Cardiac fibroblast (primary cell): Measurements from ENCODE around the gene NDUFS1.
A peak's percentile ranks its signal among the peaks of the same experiment; 100 is the strongest.

ENCODE experiments used
- DNase-seq, 2 donors: peaks; one replicate each; pipeline versions ENCODE4 v3.0.0 to v3.0.0-alpha.2; 2010; ENCODE audit warnings: low read depth in 2 of 2
- H3K4me3 ChIP-seq, 2 donors: replicated peaks in 1 of 2; 1 replicate in 1 of 2; 2 replicates in 1 of 2; pipeline ENCODE4 v1.5.1; 2011; ENCODE audit warnings: low read depth in 2 of 2, low read length in 2 of 2, mild to moderate bottlenecking in 2 of 2, moderate library complexity in 1 of 2
- TF ChIP-seq, protein P1 (sequence below): IDR thresholded peaks from one replicate; pipeline ENCODE4 v1.5.1; 2011; ENCODE audit warnings: low read depth, mild to moderate bottlenecking, low read length, inconsistent platforms

Gene NDUFS1

DNA sequence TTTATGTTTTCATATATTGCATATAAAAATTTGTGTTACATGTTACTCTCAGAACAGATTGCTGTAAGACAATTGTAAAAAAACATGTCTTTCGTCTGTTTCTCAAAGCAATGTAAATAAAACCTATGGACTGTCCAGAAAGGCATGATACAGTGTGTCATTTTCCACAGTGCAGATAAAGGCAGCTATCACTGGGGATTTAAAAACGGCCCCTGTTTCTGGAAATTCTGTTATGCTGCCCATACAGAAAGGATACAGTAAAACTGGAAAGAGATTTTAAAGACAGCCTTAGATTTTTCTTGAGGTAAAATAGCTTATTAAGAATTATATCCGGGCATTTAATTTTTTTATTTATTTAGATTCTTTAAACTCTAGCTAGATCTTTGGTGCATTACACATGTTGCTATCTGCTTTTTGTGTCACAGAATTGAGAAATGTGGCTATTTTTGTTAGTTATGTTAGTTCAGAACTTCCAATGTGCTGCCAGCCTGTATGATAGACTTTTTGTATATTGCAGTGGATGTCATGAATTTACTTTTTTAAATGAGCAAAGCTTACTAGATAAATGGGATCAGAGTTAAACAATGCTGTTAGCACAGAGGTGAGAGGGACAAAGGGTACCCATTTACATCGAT lies 72.4 kb downstream of the NDUFS1 start:
- DNase-seq: peak; percentile 18 to 32
- H3K4me3 ChIP-seq: peak overlapping the region; percentile 66 to 74
- TF ChIP-seq, protein P1, sequence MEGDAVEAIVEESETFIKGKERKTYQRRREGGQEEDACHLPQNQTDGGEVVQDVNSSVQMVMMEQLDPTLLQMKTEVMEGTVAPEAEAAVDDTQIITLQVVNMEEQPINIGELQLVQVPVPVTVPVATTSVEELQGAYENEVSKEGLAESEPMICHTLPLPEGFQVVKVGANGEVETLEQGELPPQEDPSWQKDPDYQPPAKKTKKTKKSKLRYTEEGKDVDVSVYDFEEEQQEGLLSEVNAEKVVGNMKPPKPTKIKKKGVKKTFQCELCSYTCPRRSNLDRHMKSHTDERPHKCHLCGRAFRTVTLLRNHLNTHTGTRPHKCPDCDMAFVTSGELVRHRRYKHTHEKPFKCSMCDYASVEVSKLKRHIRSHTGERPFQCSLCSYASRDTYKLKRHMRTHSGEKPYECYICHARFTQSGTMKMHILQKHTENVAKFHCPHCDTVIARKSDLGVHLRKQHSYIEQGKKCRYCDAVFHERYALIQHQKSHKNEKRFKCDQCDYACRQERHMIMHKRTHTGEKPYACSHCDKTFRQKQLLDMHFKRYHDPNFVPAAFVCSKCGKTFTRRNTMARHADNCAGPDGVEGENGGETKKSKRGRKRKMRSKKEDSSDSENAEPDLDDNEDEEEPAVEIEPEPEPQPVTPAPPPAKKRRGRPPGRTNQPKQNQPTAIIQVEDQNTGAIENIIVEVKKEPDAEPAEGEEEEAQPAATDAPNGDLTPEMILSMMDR: no peak

DNA sequence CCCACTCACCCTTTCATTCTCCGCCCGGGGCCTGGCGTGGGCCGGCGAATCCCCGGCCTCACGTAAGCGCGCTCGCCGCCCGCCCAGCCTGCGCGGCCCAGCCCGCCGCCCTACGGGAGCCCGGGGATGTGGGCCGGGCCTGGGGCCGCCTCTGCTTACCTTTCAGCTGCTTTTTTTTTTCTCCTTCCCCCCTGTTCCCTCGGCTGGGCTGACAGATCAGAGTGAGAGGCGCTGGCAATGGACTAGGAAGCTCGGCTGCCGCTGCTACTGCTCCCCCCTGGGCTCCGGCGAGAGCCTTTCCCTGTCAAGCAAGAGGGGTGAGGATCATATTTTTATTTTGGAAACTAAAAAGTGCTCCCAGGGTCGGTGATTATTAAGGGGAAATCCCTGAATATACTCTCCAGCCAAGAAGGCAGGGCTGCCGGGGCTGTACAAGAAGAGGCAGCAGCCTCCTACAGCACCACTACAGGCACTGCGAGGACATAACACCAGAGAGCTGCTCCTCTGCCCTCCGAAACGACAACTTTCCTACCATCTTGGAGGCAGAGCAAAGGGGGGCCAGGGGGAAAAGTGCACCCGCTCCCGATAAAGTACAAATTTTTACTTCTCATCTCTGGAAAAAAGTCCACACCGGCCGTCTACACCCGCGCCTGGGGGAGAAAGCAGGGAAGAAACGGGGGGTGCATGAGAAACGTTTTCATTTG lies 73.3 kb downstream of the NDUFS1 start, which contains the start of gene INO80D:
Gene INO80D (minus strand): TSS at position 433 of the 704 bp plus-strand sequence. CDS start 23,158 bp downstream, outside the sequence.
- TF ChIP-seq, protein P1: peak; percentile 57
- peak; percentile 88 to 91 for DNase-seq
- peak within 1 kb of the TSS; percentile 68 to 74 for H3K4me3 ChIP-seq

DNA sequence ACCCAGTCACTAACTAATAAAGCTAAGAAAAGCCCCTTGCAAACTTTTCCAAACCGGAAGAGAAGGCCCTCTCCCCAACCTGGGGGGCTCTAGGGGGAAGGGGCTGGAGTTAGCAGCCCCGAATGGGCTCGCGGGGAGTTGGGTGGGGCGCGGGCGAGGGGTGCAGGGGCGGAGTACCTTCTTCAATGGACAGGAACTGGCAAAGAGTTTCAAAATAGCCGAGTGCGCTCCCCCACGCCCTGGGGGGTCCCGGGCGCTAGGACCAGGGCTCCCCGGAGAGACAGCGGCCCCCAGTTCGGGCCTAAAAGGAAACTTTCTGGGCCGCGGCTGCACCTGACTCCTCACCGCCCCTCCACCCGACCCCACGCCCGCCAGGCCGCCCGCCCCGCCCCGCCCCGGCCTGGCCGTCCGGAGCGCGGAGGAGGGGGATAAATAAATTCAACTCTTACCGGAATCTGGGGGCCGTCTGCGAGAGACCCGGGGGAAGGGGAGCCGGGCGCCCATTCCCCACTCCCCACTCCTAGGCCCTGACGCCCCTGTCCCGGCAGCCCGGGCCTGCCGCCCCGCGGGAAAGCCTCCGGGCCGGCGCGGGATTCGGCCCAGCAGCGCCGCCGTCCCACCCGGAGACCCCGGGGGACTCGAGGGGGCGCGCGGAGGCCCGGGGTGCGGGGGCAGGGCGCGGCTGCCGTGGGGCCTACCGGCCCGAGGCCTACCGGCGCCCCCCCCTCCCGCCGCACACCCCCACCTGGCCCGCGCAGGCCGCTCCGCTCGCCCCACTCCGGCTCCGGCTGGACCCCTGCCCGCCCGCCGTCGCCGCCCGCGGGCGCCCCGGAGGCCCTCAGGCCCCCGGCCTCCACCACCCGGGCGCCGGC lies 74.1 kb downstream of the NDUFS1 start:
- DNase-seq: peak; percentile 22 to 28
- H3K4me3 ChIP-seq: peak overlapping the region; percentile 68 to 74
- TF ChIP-seq, protein P1: no peak

DNA sequence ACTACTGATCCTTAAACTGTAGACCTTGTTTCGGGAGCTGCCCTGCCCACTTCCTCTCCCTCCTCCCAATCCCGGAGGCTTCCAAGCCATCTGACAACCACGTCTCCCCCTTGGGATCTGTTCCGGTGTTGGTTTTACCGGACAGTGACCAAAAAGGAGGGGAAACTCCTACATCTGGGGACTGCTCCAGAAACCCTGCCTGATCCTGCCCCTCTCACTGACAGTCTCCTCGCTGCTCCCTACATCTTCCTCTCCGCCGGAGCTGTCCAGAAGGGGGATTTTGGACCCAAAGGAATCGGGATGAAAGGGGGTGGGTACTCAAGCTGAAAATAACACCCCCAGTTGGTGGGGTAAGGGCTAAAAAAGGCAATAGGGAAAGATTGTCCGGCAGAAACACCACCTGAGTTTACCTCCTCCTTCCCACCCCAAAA lies 74.8 kb downstream of the NDUFS1 start:
- TF ChIP-seq, protein P1: peak; percentile 10
- peak overlapping the region; percentile 68 to 74 for H3K4me3 ChIP-seq
- peak; percentile 77 for DNase-seq

DNA sequence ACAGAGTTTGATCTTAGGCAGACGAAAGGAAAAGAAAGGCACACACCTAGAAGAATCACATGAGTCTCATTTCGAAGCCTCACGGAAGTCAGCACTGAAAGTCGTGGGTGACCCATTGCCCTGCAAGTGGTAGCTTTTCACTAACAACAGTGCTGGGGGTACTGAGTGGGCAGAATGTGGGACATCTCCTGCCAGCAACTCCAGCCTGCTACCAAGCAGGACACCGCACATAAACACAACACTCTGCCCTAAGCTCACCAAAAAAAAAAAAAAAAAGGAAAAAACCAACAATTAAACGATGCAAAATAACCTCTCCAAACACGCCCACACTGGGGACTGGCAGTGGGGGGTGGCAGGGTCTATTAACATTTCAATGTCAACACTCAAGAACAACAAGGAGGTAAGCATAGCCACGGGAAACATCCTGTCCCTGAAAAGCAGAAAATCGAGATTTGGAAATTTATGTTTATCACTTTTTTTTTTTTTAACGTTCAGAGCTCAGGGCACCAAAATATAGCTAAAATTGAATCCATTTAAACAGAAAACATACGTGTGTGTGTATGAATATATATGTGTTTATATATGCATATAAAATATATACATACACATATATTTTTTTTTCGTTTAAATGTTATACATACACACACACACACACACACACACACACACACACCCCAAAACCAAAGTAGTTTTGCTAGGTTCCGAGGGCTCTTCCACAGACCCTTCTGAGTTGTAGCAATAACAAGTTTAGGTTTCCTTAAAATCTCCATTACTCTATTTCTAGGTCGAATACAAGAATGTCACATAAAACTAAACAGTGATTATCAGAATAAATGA lies 75.4 kb downstream of the NDUFS1 start:
- peak; percentile 4 to 14 for DNase-seq
- H3K4me3 ChIP-seq: peak overlapping the region; percentile 68 to 74
- TF ChIP-seq, protein P1: no peak
